Parathyroid adenoma (tissue), 2 donors: ENCODE results near the gene TK1.

Experiments
- H2AFZ ChIP-seq: fragments of 300-600 bp; sonication (generic); one replicate; pipeline ENCODE4 v1.7.0; 2017; ENCODE audit warnings: antibody characterized with exemption, mild to moderate bottlenecking
- H3K27ac ChIP-seq: fragments of 300-600 bp; sonication (generic); one replicate; pipeline ENCODE4 v1.7.0; 2017
- H3K27me3 ChIP-seq: fragments of 300-600 bp; sonication (generic); one replicate; pipeline ENCODE4 v1.7.0; 2017; ENCODE audit warnings: low read length; ENCODE audit not compliant: control insufficient read depth, insufficient read depth
- H3K36me3 ChIP-seq: fragments of 300-600 bp; sonication (generic); one replicate; pipeline ENCODE4 v1.7.0; 2017; ENCODE audit warnings: low read length; ENCODE audit not compliant: control insufficient read depth, insufficient read depth
- H3K4me1 ChIP-seq: fragments of 300-600 bp; sonication (generic); one replicate; pipeline ENCODE4 v1.7.0; 2017; ENCODE audit warnings: control low read depth
- H3K4me2 ChIP-seq: fragments of 300-600 bp; sonication (generic); one replicate; pipeline ENCODE4 v1.7.0; 2017; ENCODE audit warnings: low read length
- H3K4me3 ChIP-seq: fragments of 300-600 bp; sonication (generic); one replicate; pipeline ENCODE4 v1.7.0; 2017; ENCODE audit warnings: low read depth, low read length
- H3K79me2 ChIP-seq: fragments of 300-600 bp; sonication (generic); one replicate; pipeline ENCODE4 v1.7.0; 2017; ENCODE audit warnings: control low read depth
- H3K9ac ChIP-seq: fragments of 300-600 bp; sonication (generic); one replicate; pipeline ENCODE4 v1.7.0; 2017; ENCODE audit warnings: mild to moderate bottlenecking
- H3K9me3 ChIP-seq: fragments of 300-600 bp; sonication (generic); one replicate; pipeline ENCODE4 v1.7.0; 2017; ENCODE audit warnings: low read length; ENCODE audit not compliant: control insufficient read depth
- CTCF ChIP-seq: fragments of 300-600 bp; sonication (generic); IDR thresholded peaks from one replicate; pipeline ENCODE4 v1.7.0; 2017; ENCODE audit warnings: antibody characterized with exemption, mild to moderate bottlenecking
- donor health status: primary hyperparathyroidism.

TK1 gene

GRCh38 chr17:78228176-78228575 is 41.3 kb upstream of the TK1 start:
- Histone ChIP-seq H3K79me2 (no peaks in the 10 kb centered on the region), H3K36me3 (no peaks in the 10 kb centered on the region), H3K4me3 (no peak overlapping the region), H3K4me1 (no peaks in the 10 kb centered on the region), H2AFZ (no peak overlapping the region), H3K9ac (no peak overlapping the region), H3K27me3 (peaks cover 7% of the 10 kb centered on the region), H3K27ac (no peak overlapping the region), H3K4me2 (no peak overlapping the region), H3K9me3 (no peaks in the 10 kb centered on the region)
- no peak for TF ChIP-seq CTCF

- Histone ChIP-seq H3K36me3 (no peaks in the 10 kb centered on the region), H3K79me2 (no peaks in the 10 kb centered on the region), H2AFZ (no peak overlapping the region), H3K27me3 (peaks cover 7% of the 10 kb centered on the region), H3K9me3 (no peaks in the 10 kb centered on the region), H3K9ac (no peak overlapping the region), H3K4me3 (no peak overlapping the region), H3K4me2 (no peak overlapping the region), H3K27ac (no peak overlapping the region), H3K4me1 (no peaks in the 10 kb centered on the region)
- no peak for TF ChIP-seq CTCF
These were observed 40.6 kb upstream of the TK1 start for GRCh38 chr17:78227455-78227916.

- Histone ChIP-seq H3K4me3 (no peak overlapping the region), H3K27ac (no peak overlapping the region), H3K79me2 (no peaks in the 10 kb centered on the region), H2AFZ (no peak overlapping the region), H3K27me3 (peaks cover 7% of the 10 kb centered on the region), H3K9me3 (no peaks in the 10 kb centered on the region), H3K4me2 (no peak overlapping the region), H3K36me3 (no peaks in the 10 kb centered on the region), H3K4me1 (no peaks in the 10 kb centered on the region), H3K9ac (no peak overlapping the region)
- TF ChIP-seq CTCF = no peak
These were observed 40.1 kb upstream of the TK1 start for GRCh38 chr17:78226759-78227454.

- Histone ChIP-seq H3K36me3 (no peaks in the 10 kb centered on the region), H3K27ac (no peak overlapping the region), H3K4me1 (no peaks in the 10 kb centered on the region), H3K4me3 (no peak overlapping the region), H3K4me2 (no peak overlapping the region), H3K79me2 (no peaks in the 10 kb centered on the region), H3K9ac (no peak overlapping the region), H3K27me3 (peaks cover 2% of the 10 kb centered on the region), H2AFZ (no peak overlapping the region), H3K9me3 (no peaks in the 10 kb centered on the region)
- TF ChIP-seq CTCF = no peak
These were observed 39.4 kb upstream of the TK1 start for GRCh38 chr17:78226055-78226758.
